ENCODE results near the gene DOK3.

- TF ChIP-seq CTCF (IDR thresholded peaks at IDR 0.05; ENCODE audit: borderline replicate concordance, extremely low read depth, low read length, poor library complexity, severe bottlenecking) (no peak), EZH2 (IDR thresholded peaks at IDR 0.05; ENCODE audit: borderline replicate concordance, low read depth, low read length, severe bottlenecking) (no peak)
Observed at GRCh38 chr5:177475563-177476427, 33.8 kb downstream of the DOK3 start.

Data from DND-41 (cell line).